ENCODE data around the gene ZNF487.
"Not testable (repeated sequence)": the region's sequence is repeated elsewhere in the genome, so short reads cannot be mapped to it uniquely, and the experiment has no call there.

ZNF487 gene

GRCh38 chr10:43404704-43405084 is 32.2 kb upstream of the ZNF487 start:
- DNase-seq (ENCODE audit: low spot score), result no peak

DNA sequence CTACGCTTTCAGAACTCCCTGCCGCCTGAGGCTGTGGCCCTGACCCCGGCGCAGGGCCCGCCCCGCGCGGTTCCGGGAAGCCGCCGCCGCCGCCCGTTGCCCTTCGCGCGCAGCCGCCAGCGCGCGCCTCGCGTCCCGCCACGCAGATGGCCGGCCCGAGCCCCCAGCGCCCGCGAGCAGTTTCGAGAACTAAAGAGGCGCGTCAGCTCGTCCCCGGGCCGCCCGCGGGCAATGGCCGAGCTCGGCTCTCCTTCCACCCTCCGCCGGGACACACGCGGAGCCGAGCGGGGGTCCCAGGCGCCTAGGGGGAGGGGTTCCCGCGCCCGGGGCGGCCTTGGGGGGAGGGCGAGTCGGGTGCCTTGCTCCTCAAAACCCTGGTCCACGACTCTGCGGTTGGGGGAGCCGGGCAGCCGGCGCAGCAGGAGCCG is 29.7 kb upstream of the ZNF487 start:
- no peak for DNase-seq (ENCODE audit: low spot score)

DNA sequence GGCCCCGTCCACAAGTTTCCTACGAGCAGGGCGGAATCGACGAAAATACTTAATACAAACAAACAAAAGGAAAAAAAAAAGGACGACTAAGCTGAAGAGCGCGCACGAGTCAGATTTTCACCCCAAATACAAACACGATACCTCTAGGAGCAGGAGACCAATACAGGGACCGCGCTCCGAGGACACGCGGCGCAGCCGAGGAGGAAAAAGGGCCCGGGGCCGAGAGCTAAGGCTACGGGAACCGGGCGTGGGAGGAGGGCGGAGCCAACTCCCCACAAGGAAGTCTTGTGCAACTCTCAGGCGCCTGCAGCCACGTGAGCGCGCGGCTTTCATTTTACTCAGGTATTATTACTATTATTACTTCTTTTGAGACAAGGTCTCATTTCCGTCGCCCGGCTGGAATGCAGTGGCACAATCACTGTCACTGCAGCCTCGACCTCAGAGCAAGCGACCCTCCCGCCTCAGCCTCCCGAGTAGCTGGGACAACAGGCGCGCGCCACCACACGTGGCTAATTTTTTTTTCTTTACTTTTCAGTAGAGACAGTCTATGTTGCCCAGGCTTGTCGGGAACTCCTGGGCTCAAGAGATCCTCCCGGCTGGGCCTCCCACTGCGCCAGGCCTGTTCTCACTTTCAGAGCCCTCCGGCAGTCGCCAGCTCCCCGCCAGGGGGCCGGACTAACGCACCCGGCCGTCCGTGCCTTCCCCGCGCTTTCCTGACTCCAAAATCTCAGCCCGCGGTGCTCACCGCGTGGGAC is 29.2 kb upstream of the ZNF487 start:
- peak; percentile 97 for DNase-seq (ENCODE audit: low spot score)

DNA sequence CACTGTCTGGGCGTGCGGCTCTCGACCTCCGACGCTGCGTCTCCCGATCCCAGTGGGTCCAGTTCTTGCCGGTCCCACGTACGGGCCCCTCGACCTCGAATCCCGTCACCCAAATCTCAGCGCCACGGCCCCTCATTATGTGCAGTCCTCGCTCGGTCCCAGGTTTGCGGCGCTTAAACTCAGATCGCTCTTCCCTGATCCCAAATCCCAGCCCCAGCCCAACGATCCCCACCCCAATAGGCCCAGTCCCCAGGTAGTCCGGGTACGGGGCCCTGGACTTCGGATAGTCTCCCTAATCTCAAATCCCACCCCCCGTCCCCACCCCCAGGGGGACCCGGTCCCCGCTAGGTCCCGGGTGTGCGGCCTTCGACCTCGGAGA is 28.6 kb upstream of the ZNF487 start:
- DNase-seq (ENCODE audit: low spot score), result no peak

DNA sequence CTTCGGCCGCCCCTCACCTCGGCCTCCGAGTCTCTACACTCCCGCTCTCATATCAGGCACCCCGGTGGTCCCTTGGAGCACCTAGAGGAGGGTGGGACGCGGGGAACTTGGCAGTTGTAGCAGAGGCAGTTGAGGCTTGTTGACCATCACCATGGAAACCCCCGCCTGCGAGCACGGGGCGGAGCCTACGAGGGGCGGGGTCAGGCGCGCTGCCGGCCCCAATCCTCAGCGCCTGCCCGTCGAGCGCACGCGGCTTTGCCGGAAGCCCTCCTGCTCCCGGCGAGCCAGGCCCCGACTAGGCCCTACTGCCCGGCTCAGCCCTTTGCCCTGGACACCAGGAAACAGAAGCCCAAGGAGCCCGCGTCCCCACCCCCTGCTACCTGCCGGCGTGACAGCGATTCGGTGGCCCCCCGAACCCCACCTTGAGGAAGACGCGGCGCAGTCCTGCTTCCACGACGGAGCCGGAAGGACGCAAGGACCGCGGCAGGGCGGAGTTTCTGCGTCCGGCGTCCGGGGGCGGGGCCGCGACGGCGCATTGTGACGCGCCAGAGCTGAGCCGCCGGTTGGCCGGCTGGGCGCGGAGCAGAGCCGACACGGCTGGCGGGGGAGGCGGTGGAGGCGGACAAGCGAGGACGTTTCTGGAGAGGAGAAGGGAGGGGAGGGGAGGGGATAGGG is 28.1 kb upstream of the ZNF487 start, which contains the start of gene HNRNPF:
Gene HNRNPF (minus strand): TSS at position 477 of the 675 bp plus-strand sequence. CDS start 21,302 bp downstream, outside the sequence.
- peak; percentile 96 for DNase-seq (ENCODE audit: low spot score)

DNA sequence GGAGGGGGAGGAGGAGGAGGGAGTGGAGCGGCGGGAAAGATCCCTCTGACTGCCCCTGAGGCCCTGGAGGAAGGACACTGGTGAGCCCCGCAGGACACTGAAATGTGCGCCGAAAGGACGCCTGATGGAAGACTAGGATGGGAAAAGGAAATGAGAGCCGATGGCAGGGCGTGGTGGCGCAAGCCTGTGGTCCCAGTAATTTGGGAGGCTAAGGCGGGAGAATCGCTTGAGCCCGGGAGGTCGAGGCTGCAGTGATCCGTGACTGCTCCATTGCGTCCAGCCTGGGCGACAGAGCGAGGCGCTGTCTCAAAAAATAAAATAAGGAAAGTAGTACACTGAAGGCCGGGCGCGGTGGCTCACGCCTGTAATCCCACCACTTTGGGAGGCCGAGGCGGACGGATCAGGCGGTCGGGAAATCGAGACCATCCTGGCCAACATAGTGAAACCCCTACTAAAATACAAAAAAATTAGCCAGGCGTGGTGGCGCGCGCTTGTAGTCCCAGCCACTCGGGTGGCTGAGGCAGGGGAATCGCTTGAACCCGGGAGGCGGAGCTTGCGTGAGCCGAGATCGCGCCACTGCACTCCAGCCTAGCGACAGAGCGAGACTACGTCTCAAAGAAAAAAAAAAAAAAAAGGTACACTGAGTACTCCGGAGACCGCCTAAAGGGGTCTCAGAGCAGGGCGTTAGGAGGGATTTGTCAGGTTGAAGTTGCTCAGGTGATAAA is 27.4 kb upstream of the ZNF487 start:
- no peak for DNase-seq (ENCODE audit: low spot score)

DNA sequence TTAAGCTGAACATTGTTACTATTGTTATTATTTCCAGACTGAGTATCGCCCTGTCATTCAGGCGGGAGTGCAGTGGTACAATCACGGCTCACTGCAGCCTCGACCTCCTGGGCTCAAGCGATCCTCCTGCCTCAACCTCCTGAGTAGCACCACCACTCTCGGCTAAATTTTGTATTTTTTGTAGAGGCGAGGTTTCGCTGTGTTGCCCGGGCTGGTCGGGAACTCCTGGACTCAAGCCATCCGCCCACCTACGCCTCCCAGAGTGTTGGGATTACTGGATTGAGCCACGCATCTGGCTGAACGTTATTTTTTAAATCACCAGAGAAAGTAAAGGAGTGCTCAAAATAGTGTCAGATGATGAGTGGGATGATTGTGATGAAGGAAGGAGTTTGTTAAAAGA is 26.6 kb upstream of the ZNF487 start:
- no peak for DNase-seq (ENCODE audit: low spot score)

- peak; percentile 51 for DNase-seq (ENCODE audit: low spot score)
Observed at GRCh38 chr10:43411536-43411935, 25.4 kb upstream of the ZNF487 start.

DNA sequence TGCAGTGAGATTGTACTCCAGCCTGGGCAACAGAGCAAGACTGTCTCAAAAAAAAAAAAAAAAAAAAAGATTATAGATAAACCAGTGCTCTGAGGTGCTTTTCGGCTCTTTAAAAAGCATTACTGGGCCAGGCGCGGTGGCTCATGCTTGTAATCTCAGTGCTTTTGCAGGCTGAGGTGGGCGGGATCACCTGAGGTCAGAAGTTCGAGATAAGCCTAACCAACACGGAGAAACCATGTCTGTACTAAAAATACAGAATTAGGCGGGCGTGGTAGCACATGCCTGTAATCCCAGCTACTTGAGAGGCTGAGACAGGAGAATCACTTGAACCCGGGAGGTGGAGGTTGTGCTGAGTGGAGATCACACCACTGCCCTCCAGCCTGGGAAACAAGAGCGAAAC is 21.4 kb upstream of the ZNF487 start:
- DNase-seq (ENCODE audit: low spot score), result no peak

DNA sequence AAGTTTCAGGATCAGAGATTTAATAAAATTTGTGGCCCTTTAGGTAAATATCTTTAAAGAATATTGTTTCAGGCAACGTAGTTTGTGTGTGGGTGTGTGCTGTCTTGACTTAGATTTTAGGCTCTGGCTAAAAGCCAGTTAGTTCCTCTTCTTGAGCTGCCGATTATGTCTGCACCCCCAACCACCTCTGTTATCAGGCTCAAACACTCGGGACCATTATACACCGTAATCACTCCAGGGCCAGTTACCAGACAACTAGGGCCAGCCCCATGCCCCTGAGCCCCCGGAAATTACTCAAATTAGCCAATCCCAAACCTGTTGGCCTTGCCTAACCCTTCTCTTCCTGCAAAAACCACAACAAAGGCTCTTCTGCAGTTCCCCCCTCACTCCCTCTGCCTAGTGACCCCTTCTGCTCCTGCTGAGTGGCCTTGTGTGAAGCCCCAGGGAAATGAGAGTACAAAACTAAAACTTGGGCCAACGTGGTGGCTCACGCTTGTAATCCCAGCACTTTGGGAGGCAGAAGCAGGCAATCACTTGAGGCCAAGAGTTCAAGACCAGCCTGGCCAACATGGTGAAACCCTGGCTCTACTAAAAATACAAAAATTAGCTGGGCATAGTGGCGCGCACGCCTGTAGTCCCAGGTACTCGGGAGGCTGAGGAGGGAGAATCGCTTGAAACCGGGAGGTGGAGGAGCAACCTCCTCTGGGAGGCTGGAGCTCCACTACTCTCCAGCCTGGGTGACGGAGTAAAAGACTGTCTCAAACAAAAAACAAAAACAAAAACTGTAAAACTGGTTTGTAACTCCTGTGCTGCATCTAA is 18.8 kb upstream of the ZNF487 start:
- DNase-seq (ENCODE audit: low spot score), result no peak

GRCh38 chr10:43419997-43420368 is 16.9 kb upstream of the ZNF487 start:
- DNase-seq (ENCODE audit: low spot score), result no peak

GRCh38 chr10:43420369-43421200 is 16.3 kb upstream of the ZNF487 start:
- DNase-seq (ENCODE audit: low spot score), result peak; percentile 91

DNA sequence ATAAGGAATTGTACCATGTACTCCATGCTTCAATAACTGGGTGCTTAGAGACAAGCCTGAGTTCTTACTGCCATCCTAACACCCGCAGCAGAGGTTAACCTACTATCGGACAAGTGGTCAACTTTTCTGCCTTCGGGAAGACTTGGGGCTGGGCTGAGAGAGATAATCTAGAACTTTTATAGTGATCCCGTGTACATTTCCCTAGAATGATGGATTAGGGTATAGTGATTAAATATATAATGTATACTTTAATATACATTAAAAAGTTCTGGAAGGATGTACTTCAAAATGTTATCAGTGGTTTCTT is 15.8 kb upstream of the ZNF487 start:
- no peak for DNase-seq (ENCODE audit: low spot score)

- no peak for DNase-seq (ENCODE audit: low spot score)
Observed at GRCh38 chr10:43421519-43421918, 15.4 kb upstream of the ZNF487 start.

DNA sequence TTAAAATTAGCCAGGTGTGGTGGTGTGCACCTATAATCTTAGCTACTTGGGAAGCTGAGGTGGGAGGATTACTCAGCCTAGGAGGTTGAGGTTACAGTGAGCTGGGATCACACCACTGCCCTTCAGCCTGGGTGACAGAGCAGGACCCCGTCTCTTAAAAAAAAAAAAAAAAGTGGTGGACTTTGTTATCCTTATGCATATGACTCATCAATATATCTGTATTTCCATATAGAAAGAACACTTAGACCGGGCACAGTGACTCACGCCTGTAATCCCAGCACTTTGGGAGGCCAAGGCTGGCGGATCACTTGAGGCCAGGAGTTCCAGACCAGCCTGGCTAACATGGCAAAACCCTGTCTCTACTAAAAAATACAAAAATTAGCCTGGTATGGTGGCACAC is 15.0 kb upstream of the ZNF487 start:
- not testable (repeated sequence) for DNase-seq (ENCODE audit: low spot score)

- DNase-seq (ENCODE audit: low spot score), result no peak
Observed at GRCh38 chr10:43424416-43424815, 12.5 kb upstream of the ZNF487 start.

GRCh38 chr10:43426476-43426875 is 10.4 kb upstream of the ZNF487 start:
- not testable (repeated sequence) for DNase-seq (ENCODE audit: low spot score)

GRCh38 chr10:43427166-43427825 is 9.6 kb upstream of the ZNF487 start:
- DNase-seq (ENCODE audit: low spot score), result no peak

GRCh38 chr10:43430926-43431663 is 5.8 kb upstream of the ZNF487 start:
- no peak for DNase-seq (ENCODE audit: low spot score)

Data from RKO (cell line).